Upper lobe of left lung (tissue), 6 donors: ENCODE data around the gene RWDD4. TPM values are rescaled to one million over a fixed set of nuclear protein-coding genes. Genes with fewer than 3 reads are reported as not detected.

ENCODE experiments used
- ATAC-seq, 2 donors: fragments of 200-7000 bp; cut with Tn5 transposase; one replicate each; pipeline ENCODE4 v1.9.1; 2022; ENCODE audit warnings: mild to moderate bottlenecking in 2 of 2, moderate library complexity in 2 of 2; ENCODE audit not compliant: low FRiP score in 2 of 2
- DNase-seq, 2 donors: peaks; one replicate each; pipeline ENCODE4 v3.0.0-alpha.2; 2019 to 2020
- H3K27ac ChIP-seq, 4 donors: fragments of 200-600 bp; sonication (generic); one replicate each; pipeline ENCODE4 v1.5.1; 2016 to 2019
- H3K27me3 ChIP-seq, 4 donors: fragments of 200-600 bp; sonication (generic); one replicate each; pipeline ENCODE4 v1.5.1; 2017 to 2019
- H3K36me3 ChIP-seq, 4 donors: fragments of 200-600 bp; sonication (generic); one replicate each; pipeline ENCODE4 v1.5.1; 2016 to 2019
- H3K4me1 ChIP-seq, 4 donors: fragments of 200-600 bp; sonication (generic); one replicate each; pipeline ENCODE4 v1.5.1; 2018 to 2019
- H3K4me3 ChIP-seq, 4 donors: fragments of 200-600 bp; sonication (generic); one replicate each; pipeline ENCODE4 v1.5.1; 2017 to 2019; ENCODE audit warnings: mild to moderate bottlenecking in 2 of 4, moderate library complexity in 1 of 4
- H3K9me3 ChIP-seq, 4 donors: fragments of 200-600 bp; sonication (generic); one replicate each; pipeline ENCODE4 v1.5.1; 2018 to 2019
- EP300 ChIP-seq, 4 donors: sonication (generic); formaldehyde crosslinking; IDR thresholded peaks; one replicate each; pipeline ENCODE4 v1.5.1; 2017; ENCODE audit warnings: antibody characterized with exemption in 4 of 4, control low read depth in 2 of 4
- POLR2A ChIP-seq, 4 donors: fragments of 450-650 bp; IDR thresholded peaks; one replicate each; pipeline ENCODE4 v1.5.1; 2016 to 2017; ENCODE audit warnings: antibody characterized with exemption in 4 of 4, mild to moderate bottlenecking in 2 of 4
- POLR2AphosphoS5 ChIP-seq, 2 donors: sonication (generic); formaldehyde crosslinking; IDR thresholded peaks; one replicate each; pipeline ENCODE4 v1.5.1; 2017; ENCODE audit warnings: antibody characterized with exemption in 2 of 2
- WGBS, 2 donors: methylation state at CpG; one replicate each; pipeline ENCODE4 v1.1.5; 2017 to 2018; 5-methylcytosine and 5-hydroxymethylcytosine counted together
- total RNA-seq, 6 donors: library from RNA; depleted of rRNA in 4 of 6; stranded (reverse); fragments of >200 nt in 4 of 6; gene quantifications; one replicate each; pipeline versions ENCODE4 v1.1.0 to v1.2.1, GENCODE V29; 2016 to 2021
- TF ChIP-seq, protein P1 (sequence below), 6 experiments: fragments of 450-650 bp in 4 of 6; fragments of 200-600 bp in 2 of 6; sonication (generic) in 2 of 6; IDR thresholded peaks; one replicate each; pipeline ENCODE4 v1.5.1; 2016 to 2019; ENCODE audit warnings: antibody characterized with exemption in 6 of 6
- donor health status: DM: no; HTN: no; CAD: no; lungs with moderate emphysema.
- donor health status: DM: no; HTN: yes; CAD: no; lungs with severe emphysema.

Gene RWDD4
- total RNA-seq, 6 donors from 2014 or later: 2.1 to 16.7 (median 14.4) TPM

DNA sequence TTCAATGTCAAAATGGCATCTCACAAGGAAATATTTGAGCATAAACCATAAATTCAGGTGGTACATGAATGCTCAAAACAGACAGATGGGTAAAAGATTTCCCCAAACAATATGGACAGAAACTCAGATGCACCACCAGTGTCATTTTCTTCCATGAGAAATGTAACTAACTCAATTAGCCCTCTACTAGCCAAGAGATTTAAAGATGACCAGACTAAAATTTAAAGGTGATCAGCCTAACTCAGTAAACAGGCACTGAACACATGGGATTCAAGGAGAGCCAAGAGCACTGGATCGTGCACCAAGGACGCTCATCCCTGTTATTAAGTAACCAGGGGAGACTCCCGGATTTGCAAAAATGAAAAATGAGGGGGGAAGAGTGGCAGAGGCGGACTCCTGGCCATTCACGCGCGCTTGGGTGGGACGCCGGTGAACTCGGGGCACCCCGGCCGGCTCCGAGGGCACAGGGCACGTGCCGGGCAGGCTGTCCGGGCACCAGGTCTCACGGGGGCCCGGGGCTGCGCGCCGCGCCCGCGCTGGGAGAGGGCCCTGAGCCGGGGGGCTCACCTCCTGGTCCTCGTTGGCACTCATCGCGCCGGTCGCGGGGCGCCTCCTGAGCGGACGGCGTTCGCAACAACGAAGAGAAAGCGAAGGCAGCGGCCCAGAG is 490 bp downstream of the RWDD4 start:
- DNase-seq: peak; percentile 33 to 91

DNA sequence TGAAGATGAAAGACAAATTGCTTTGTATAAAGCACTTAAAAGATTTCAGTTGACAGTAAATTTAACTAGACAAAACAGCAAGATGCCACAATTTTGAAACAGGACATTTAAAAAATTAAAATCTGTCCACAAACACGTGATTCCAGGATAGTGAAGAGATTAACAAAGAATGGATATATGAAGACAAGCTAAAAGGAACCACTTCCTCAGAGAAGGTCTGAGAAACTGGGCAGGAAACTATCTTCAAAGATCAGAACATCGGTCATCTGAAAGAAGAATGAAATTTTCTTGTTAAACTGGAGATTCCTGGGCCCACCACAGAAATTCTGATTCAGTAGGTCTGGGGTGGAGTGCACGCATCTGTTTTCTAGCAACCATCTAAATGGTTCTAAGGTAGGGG is 1.4 kb downstream of the RWDD4 start:
- H3K36me3 ChIP-seq: peaks cover 3 to 21% (median 7%) of the 10 kb centered on the region in 4 donors
- no peaks in the 10 kb centered on the region for H3K27me3 ChIP-seq
- DNase-seq: no peak
- H3K4me1 ChIP-seq: peaks cover 19 to 27% (median 20%) of the 10 kb centered on the region in 4 donors
- peak overlapping the region in 2 of 4 donors; percentile 75 to 89 for H3K4me3 ChIP-seq
- TF ChIP-seq POLR2A (IDR thresholded peaks at IDR 0.05) (no peak), EP300 (IDR thresholded peaks at IDR 0.05) (no peak), POLR2AphosphoS5 (IDR thresholded peaks at IDR 0.05) (no peak)
- TF ChIP-seq, protein P1, sequence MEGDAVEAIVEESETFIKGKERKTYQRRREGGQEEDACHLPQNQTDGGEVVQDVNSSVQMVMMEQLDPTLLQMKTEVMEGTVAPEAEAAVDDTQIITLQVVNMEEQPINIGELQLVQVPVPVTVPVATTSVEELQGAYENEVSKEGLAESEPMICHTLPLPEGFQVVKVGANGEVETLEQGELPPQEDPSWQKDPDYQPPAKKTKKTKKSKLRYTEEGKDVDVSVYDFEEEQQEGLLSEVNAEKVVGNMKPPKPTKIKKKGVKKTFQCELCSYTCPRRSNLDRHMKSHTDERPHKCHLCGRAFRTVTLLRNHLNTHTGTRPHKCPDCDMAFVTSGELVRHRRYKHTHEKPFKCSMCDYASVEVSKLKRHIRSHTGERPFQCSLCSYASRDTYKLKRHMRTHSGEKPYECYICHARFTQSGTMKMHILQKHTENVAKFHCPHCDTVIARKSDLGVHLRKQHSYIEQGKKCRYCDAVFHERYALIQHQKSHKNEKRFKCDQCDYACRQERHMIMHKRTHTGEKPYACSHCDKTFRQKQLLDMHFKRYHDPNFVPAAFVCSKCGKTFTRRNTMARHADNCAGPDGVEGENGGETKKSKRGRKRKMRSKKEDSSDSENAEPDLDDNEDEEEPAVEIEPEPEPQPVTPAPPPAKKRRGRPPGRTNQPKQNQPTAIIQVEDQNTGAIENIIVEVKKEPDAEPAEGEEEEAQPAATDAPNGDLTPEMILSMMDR (IDR thresholded peaks at IDR 0.05): no peak
- H3K27ac ChIP-seq: no peak overlapping the region
- no peaks in the 10 kb centered on the region for H3K9me3 ChIP-seq
- no peak for ATAC-seq
- WGBS, 2 donors: 67% methylated on average over 3 of the region's 3 CpGs

More for the DNA sequence above, 490 bp downstream of the RWDD4 start:
- WGBS, 2 donors: 0 to 4% methylated on average over 3 to 4 of the region's 39 CpGs
- Histone ChIP-seq H3K4me1 (peaks cover 19 to 27% (median 20%) of the 10 kb centered on the region in 4 donors), H3K36me3 (peaks cover 0 to 12% (median 1%) of the 10 kb centered on the region in 4 donors), H3K4me3 (peak overlapping the region; percentile 75 to 89 (median 88)), H3K27me3 (no peaks in the 10 kb centered on the region), H3K27ac (peak overlapping the region; percentile 94 to 96 (median 94)), H3K9me3 (no peaks in the 10 kb centered on the region)
- TF ChIP-seq, protein P1 (IDR thresholded peaks at IDR 0.05): no peak
- no peak for TF ChIP-seq EP300 (IDR thresholded peaks at IDR 0.05)
- ATAC-seq: peak; percentile 52 to 58

DNA sequence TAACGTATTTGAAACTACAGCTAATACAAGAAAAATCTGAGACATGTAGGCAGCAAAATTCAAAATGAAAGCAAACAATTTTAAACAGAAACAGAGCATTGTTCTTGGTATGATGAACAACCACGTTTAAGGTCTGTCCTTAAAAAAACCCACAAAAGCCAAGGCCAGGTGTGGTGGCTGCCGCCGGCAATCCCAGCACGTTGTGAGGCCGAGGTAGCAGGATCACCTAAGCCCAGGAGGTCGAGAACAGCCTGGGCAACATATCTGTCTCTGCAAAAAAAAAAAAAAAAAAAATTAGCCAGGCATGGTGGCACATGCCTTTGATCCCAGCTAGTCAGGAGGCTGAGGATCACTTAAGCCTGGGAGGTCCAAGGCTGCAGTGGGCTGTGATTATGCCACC is 13.7 kb downstream of the RWDD4 start:
- Histone ChIP-seq H3K36me3 (peaks cover 29 to 72% (median 30%) of the 10 kb centered on the region in 4 donors), H3K27me3 (no peaks in the 10 kb centered on the region), H3K27ac (no peak overlapping the region), H3K9me3 (no peaks in the 10 kb centered on the region), H3K4me1 (no peaks in the 10 kb centered on the region), H3K4me3 (no peak overlapping the region)
- WGBS, 2 donors: 81 to 96% methylated on average over 7 of the region's 7 CpGs
- DNase-seq: no peak
- ATAC-seq: no peak
- no peak for TF ChIP-seq POLR2A (IDR thresholded peaks at IDR 0.05)
- TF ChIP-seq POLR2AphosphoS5 (IDR thresholded peaks at IDR 0.05): no peak
- TF ChIP-seq, protein P1 (IDR thresholded peaks at IDR 0.05): no peak

DNA sequence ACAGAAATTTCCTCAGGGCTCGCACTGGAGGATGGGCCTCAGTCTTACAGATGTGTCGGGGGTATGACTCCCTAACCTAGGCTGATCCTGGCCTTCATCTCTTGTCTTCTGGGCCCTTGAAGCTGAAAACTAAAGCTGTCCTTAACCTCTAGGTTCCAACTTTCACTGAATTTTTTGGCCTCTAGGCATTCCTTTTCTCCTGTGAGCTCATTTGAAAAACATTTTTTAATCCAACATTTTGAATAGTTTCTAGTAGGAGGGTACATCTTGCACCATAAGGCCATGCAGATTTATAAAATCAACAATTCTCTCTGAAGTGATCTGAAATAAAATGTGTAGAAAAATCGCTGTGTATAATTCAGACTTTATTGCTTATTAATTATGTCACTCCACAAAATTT is 19.7 kb downstream of the RWDD4 start:
- no peak for DNase-seq
- ATAC-seq: no peak
- TF ChIP-seq, protein P1 (IDR thresholded peaks at IDR 0.05): no peak
- TF ChIP-seq EP300 (IDR thresholded peaks at IDR 0.05) (no peak), POLR2AphosphoS5 (IDR thresholded peaks at IDR 0.05) (no peak), POLR2A (IDR thresholded peaks at IDR 0.05) (no peak)
- Histone ChIP-seq H3K27me3 (no peaks in the 10 kb centered on the region), H3K4me1 (peaks cover 0 to 6% (median 0%) of the 10 kb centered on the region in 4 donors), H3K27ac (no peak overlapping the region), H3K9me3 (no peaks in the 10 kb centered on the region), H3K36me3 (peaks cover 0 to 16% (median 2%) of the 10 kb centered on the region in 4 donors), H3K4me3 (no peak overlapping the region)
- WGBS, 2 donors: 83 to 84% methylated on average over 3 of the region's 3 CpGs

DNA sequence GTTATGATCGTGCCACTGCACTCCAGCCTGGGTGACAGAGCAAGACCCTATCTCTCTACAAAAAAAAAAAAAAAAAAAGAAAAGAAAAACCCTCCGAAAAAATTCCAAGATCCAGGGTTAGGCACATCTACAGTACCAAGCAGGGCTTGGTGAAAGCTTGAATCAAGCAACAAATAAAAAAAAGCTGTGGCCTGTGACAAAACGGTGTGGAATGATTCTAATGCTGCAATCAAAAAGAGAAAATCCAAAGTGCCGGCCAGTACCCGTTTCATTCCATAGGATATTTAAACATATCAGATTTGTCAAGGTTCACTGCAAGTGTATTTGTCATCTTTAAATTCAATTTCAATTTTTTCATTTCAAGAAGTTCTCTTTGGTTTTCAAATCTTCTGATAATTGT is 20.5 kb downstream of the RWDD4 start:
- ATAC-seq (no peak), DNase-seq (no peak)
- WGBS, 2 donors: 91 to 94% methylated on average over 4 to 5 of the region's 5 CpGs
- no peaks in the 10 kb centered on the region for H3K9me3 ChIP-seq
- TF ChIP-seq EP300 (IDR thresholded peaks at IDR 0.05) (no peak), POLR2A (IDR thresholded peaks at IDR 0.05) (no peak), POLR2AphosphoS5 (IDR thresholded peaks at IDR 0.05) (no peak)
- TF ChIP-seq, protein P1 (IDR thresholded peaks at IDR 0.05): no peak
- peaks cover 0 to 6% (median 0%) of the 10 kb centered on the region in 4 donors for H3K4me1 ChIP-seq
- H3K36me3 ChIP-seq: peaks cover 0 to 7% (median 0%) of the 10 kb centered on the region in 4 donors
- no peaks in the 10 kb centered on the region for H3K27me3 ChIP-seq
- no peak overlapping the region for H3K27ac ChIP-seq
- no peak overlapping the region for H3K4me3 ChIP-seq
